ENCODE results near the gene KRR1.
"Not testable (repeated sequence)": the region's sequence is repeated elsewhere in the genome, so short reads cannot be mapped to it uniquely, and the experiment has no call there.

The KRR1 gene

DNA sequence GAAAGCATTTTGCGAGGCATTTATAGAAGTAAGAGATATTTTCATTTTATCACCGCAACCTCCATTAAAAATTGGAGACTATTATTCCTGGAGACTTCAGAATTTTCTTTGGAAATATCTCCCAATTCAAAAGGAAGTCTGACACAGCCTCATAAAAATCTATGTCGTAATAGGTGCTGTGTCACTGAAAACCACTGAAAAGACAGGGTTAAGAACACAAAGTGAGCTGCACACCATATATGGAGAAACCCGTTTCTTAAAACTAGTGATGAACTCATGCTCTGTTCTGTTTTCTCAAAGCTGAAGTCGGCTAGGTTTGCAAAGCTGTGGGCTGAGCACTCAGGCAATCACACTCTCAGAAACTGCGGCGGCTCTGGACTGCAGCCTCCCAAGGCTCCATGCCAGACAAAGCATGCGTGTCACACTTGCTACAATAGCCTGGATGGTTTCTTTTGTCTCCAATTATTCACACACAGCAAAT lies 30.9 kb downstream of the KRR1 start, which contains the start of gene GLIPR1:
GLIPR1 (plus strand) TSS at position 287 of the 481 bp plus-strand sequence; CDS start at position 413, 126 bp downstream.
- Histone ChIP-seq H3K9me3 (ENCODE audit: control insufficient read depth in 2 of 2, low read length in 2 of 2) (no peaks in the 10 kb centered on the region), H3K27ac (ENCODE audit: low read depth in 2 of 2, low read length in 2 of 2) (peak within 1 kb of the TSS; percentile 72 to 80), H3K27me3 (ENCODE audit: control insufficient read depth in 2 of 2, insufficient read depth in 2 of 2, low read length in 2 of 2) (no peaks in the 10 kb centered on the region), H3K9ac (ENCODE audit: low read depth in 1 of 2, low read length in 2 of 2) (peak within 1 kb of the TSS; percentile 26 to 64), H3K4me1 (ENCODE audit: control insufficient read depth in 2 of 2, insufficient read depth in 2 of 2, low read length in 2 of 2) (peaks cover 0 to 6% of the 10 kb centered on the region in 2 donors), H3K4me3 (ENCODE audit: low read length in 2 of 2) (peak within 1 kb of the TSS; percentile 65 to 74), H3K36me3 (ENCODE audit: control insufficient read depth in 2 of 2, insufficient read depth in 2 of 2, low read length in 2 of 2) (no peaks in the 10 kb centered on the region)

DNA sequence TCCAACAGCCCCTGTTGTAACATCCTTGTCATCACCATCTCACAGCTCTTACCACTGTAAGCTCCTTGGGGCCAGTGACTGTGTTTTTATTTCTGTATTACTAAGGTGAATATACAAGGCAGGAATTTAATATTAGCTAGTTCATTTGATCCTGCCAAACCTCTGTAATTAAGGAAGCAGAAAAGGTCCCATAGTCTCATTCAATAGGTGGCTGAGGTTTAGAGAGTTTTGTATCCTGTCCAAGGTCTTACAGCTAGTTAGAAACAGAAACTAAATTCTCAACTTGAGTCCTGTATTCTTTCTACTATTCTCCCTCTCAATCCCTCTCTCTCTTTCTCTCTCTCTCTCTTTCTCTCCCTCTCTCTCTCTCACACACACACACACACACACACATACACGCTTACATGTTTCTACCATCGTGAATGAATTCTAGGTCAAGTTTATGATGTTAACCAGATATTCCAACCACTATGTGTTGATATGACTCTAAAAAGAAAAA lies 31.4 kb downstream of the KRR1 start:
- no peaks in the 10 kb centered on the region for H3K9me3 ChIP-seq (ENCODE audit: control insufficient read depth in 2 of 2, low read length in 2 of 2)
- no peaks in the 10 kb centered on the region for H3K27me3 ChIP-seq (ENCODE audit: control insufficient read depth in 2 of 2, insufficient read depth in 2 of 2, low read length in 2 of 2)
- peak overlapping the region in 1 of 2 donors; percentile 74 for H3K4me3 ChIP-seq (ENCODE audit: low read length in 2 of 2)
- H3K36me3 ChIP-seq (ENCODE audit: control insufficient read depth in 2 of 2, insufficient read depth in 2 of 2, low read length in 2 of 2) = no peaks in the 10 kb centered on the region
- peak overlapping the region; percentile 72 to 80 for H3K27ac ChIP-seq (ENCODE audit: low read depth in 2 of 2, low read length in 2 of 2)
- peaks cover 0 to 6% of the 10 kb centered on the region in 2 donors for H3K4me1 ChIP-seq (ENCODE audit: control insufficient read depth in 2 of 2, insufficient read depth in 2 of 2, low read length in 2 of 2)
- peak overlapping the region in 1 of 2 donors; percentile 48 for H3K9ac ChIP-seq (ENCODE audit: low read depth in 1 of 2, low read length in 2 of 2)

DNA sequence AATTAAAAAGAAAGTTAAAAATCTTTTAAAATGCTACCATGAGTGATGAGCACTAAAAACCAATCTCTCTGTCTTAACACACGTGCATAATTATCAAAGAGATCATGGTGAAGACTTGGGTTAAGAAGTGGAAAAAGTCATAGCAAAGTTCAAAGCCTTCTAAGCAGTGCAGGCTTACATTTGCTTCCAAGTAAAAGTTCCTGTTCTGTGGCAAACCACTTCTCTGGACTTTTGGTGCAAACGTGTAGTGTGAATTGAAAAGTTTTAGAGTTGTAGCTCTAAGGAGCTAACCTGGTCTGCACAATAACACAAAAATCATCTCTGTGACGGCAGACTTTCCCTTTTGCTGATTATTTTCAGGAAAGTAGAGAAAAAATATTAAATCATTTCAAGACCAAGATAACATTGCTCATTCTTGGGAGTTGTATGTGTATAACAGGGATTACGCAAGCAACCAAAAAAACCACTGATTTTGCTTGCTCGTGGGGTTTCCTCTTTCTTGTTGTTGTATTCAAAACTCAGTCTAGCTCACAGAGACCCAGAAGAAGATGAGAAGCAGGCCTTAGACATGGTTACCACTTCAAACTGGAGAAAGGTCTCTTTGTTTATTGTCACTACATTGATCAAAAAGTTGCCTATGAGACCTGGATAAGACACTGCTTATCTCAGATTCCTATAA lies 33.2 kb downstream of the KRR1 start:
- peak overlapping the region; percentile 13 to 30 for H3K27ac ChIP-seq (ENCODE audit: low read depth in 2 of 2, low read length in 2 of 2)

DNA sequence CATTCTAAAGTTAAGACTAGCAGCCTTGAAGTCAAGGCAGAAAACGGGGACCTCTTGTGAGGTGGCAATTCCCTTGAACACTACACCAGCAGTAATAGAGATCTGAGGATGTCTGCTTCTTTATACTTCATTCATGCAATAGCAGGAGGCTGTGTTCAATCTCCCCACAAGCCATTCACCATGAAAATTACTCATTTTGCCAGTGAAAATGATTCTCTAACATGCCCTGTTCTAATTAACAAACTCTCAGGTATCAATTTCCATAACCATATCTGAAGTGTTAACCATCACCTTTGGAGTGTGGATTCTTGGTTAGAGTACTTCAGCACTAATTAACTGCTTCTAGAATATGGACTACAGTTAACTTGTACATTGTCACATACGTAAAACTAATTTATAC lies 34.3 kb downstream of the KRR1 start:
- Histone ChIP-seq H3K4me3 (ENCODE audit: low read length in 2 of 2) (no peak overlapping the region), H3K9ac (ENCODE audit: low read depth in 1 of 2, low read length in 2 of 2) (no peak overlapping the region), H3K27ac (ENCODE audit: low read depth in 2 of 2, low read length in 2 of 2) (no peak overlapping the region), H3K4me1 (ENCODE audit: control insufficient read depth in 2 of 2, insufficient read depth in 2 of 2, low read length in 2 of 2) (peaks cover 0 to 6% of the 10 kb centered on the region in 2 donors), H3K9me3 (ENCODE audit: control insufficient read depth in 2 of 2, low read length in 2 of 2) (no peaks in the 10 kb centered on the region), H3K36me3 (ENCODE audit: control insufficient read depth in 2 of 2, insufficient read depth in 2 of 2, low read length in 2 of 2) (no peaks in the 10 kb centered on the region), H3K27me3 (ENCODE audit: control insufficient read depth in 2 of 2, insufficient read depth in 2 of 2, low read length in 2 of 2) (no peaks in the 10 kb centered on the region)

More for the DNA sequence above, 33.2 kb downstream of the KRR1 start:
- H3K36me3 ChIP-seq (ENCODE audit: control insufficient read depth in 2 of 2, insufficient read depth in 2 of 2, low read length in 2 of 2) = no peaks in the 10 kb centered on the region
- H3K4me1 ChIP-seq (ENCODE audit: control insufficient read depth in 2 of 2, insufficient read depth in 2 of 2, low read length in 2 of 2) = peaks cover 0 to 6% of the 10 kb centered on the region in 2 donors
- H3K27me3 ChIP-seq (ENCODE audit: control insufficient read depth in 2 of 2, insufficient read depth in 2 of 2, low read length in 2 of 2) = no peaks in the 10 kb centered on the region
- no peak overlapping the region for H3K4me3 ChIP-seq (ENCODE audit: low read length in 2 of 2)
- H3K9ac ChIP-seq (ENCODE audit: low read depth in 1 of 2, low read length in 2 of 2) = no peak overlapping the region
- no peaks in the 10 kb centered on the region for H3K9me3 ChIP-seq (ENCODE audit: control insufficient read depth in 2 of 2, low read length in 2 of 2)

DNA sequence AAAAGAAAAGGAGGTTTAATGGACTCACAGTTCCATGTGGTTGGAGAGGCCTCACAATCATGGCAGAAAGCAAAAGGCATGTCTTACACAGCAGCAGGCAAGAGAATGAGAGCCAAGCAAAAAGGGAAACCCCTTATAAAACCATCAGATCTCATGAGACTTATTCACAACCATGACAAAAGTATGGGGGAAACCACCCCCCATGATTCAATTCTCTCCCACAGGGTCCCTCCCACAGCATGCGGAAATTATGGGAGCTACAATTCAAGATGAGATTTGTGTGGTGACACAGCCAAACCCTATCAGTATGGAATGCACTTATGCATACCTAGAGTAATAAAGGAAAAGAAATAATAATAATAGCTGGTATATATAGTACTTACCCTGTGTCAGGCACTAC lies 35.3 kb downstream of the KRR1 start:
- no peaks in the 10 kb centered on the region for H3K36me3 ChIP-seq (ENCODE audit: control insufficient read depth in 2 of 2, insufficient read depth in 2 of 2, low read length in 2 of 2)
- no peak overlapping the region for H3K27ac ChIP-seq (ENCODE audit: low read depth in 2 of 2, low read length in 2 of 2)
- H3K9ac ChIP-seq (ENCODE audit: low read depth in 1 of 2, low read length in 2 of 2) = no peak overlapping the region
- no peak overlapping the region for H3K4me3 ChIP-seq (ENCODE audit: low read length in 2 of 2)
- H3K27me3 ChIP-seq (ENCODE audit: control insufficient read depth in 2 of 2, insufficient read depth in 2 of 2, low read length in 2 of 2) = no peaks in the 10 kb centered on the region
- H3K4me1 ChIP-seq (ENCODE audit: control insufficient read depth in 2 of 2, insufficient read depth in 2 of 2, low read length in 2 of 2) = peaks cover 0 to 2% of the 10 kb centered on the region in 2 donors
- H3K9me3 ChIP-seq (ENCODE audit: control insufficient read depth in 2 of 2, low read length in 2 of 2) = no peaks in the 10 kb centered on the region

DNA sequence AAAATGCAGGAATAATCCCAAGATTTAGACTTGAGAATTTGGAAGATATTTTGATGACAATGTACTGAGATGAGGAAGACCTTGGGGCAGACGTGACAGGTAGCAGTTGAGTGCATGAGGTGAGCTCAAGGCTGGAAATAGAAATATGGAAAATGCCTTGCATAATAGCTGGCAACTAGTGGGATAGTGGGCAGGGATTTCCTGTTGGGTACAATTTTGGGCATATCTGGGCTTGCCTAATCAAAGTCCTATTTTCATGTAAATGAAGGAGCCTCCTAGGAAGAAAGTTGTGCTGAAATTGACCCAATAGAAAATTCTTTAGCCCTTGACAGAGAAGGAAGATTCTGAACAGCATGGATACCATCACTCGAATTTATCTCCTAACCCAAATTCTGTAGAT lies 37.3 kb downstream of the KRR1 start:
- Histone ChIP-seq H3K27me3 (ENCODE audit: control insufficient read depth in 2 of 2, insufficient read depth in 2 of 2, low read length in 2 of 2) (no peaks in the 10 kb centered on the region), H3K27ac (ENCODE audit: low read depth in 2 of 2, low read length in 2 of 2) (no peak overlapping the region), H3K36me3 (ENCODE audit: control insufficient read depth in 2 of 2, insufficient read depth in 2 of 2, low read length in 2 of 2) (no peaks in the 10 kb centered on the region), H3K4me1 (ENCODE audit: control insufficient read depth in 2 of 2, insufficient read depth in 2 of 2, low read length in 2 of 2) (peaks cover 0 to 1% of the 10 kb centered on the region in 2 donors), H3K9ac (ENCODE audit: low read depth in 1 of 2, low read length in 2 of 2) (no peak overlapping the region), H3K4me3 (ENCODE audit: low read length in 2 of 2) (no peak overlapping the region), H3K9me3 (ENCODE audit: control insufficient read depth in 2 of 2, low read length in 2 of 2) (no peaks in the 10 kb centered on the region)

DNA sequence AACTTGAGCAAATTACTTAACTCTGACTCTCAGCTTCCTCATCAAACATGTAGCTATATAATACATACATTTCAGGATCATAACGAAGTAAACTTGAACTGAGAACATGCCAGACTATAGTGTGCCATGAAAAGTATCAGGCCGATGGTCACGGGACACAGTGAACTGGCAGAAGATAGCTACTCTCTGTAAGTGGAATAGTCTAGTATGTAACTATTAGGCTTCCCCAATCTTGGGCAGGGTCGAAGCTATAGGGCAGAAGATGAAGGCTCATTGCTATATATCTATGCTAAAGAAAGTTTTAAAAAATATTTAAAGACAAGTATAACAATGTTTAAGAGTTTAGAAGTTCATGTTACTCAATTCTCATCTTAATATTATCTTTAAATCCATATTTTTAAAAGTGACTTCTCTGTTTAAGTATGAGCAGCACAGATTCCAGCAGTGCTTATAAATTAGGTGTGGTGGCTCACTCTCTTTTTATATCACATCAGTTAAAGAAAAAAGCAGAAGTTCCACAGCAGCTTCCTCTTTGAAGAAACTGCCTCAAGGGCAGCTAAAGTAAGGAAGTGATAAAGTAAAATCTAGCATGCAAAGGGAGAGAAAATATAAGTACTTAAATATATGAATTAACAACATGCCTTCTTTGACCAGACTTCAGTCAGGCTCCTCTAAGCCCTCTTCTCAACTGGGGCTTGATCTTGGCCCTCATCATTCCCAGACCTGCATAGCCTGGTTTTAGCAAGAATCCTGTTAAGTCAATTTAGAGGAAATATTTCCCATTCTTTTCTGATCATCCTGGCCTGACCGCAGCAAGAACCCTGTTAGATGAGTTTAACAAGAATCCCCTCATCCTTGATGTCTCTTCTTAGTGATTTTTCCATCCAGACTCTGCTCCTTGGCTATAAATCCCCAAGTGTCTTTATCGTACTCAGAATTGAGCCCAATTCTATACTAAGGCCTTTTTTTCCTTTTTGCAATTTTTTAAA lies 39.2 kb downstream of the KRR1 start:
- Histone ChIP-seq H3K27ac (ENCODE audit: low read depth in 2 of 2, low read length in 2 of 2) (no peak overlapping the region), H3K27me3 (ENCODE audit: control insufficient read depth in 2 of 2, insufficient read depth in 2 of 2, low read length in 2 of 2) (no peaks in the 10 kb centered on the region), H3K9me3 (ENCODE audit: control insufficient read depth in 2 of 2, low read length in 2 of 2) (no peaks in the 10 kb centered on the region), H3K36me3 (ENCODE audit: control insufficient read depth in 2 of 2, insufficient read depth in 2 of 2, low read length in 2 of 2) (no peaks in the 10 kb centered on the region), H3K4me1 (ENCODE audit: control insufficient read depth in 2 of 2, insufficient read depth in 2 of 2, low read length in 2 of 2) (no peaks in the 10 kb centered on the region), H3K9ac (ENCODE audit: low read depth in 1 of 2, low read length in 2 of 2) (no peak overlapping the region), H3K4me3 (ENCODE audit: low read length in 2 of 2) (no peak overlapping the region)

DNA sequence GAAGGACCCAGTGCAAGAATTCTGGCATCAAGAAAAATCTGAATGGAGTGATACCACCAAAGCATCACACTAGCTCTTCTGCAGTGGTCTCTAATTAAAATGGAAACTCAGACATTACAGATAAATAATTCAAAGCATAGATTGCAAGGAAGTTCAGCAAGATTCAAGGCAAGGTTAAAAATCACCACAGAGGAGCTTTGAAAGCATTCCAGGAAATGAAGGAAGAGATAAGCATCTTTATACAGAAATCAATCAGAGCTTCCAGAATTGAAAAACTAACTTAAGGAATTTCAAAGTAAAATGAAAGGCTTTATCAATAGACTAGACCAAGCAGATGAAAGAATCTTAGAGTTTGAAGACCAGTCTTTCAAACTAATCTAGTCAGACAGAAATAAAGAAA lies 51.2 kb downstream of the KRR1 start:
- H3K36me3 ChIP-seq (ENCODE audit: control insufficient read depth in 2 of 2, insufficient read depth in 2 of 2, low read length in 2 of 2) = no peaks in the 10 kb centered on the region
- no peaks in the 10 kb centered on the region for H3K27me3 ChIP-seq (ENCODE audit: control insufficient read depth in 2 of 2, insufficient read depth in 2 of 2, low read length in 2 of 2)
- H3K4me3 ChIP-seq (ENCODE audit: low read length in 2 of 2) = no peak overlapping the region
- H3K9ac ChIP-seq (ENCODE audit: low read depth in 1 of 2, low read length in 2 of 2) = no peak overlapping the region
- no peak overlapping the region for H3K27ac ChIP-seq (ENCODE audit: low read depth in 2 of 2, low read length in 2 of 2)
- no peaks in the 10 kb centered on the region for H3K9me3 ChIP-seq (ENCODE audit: control insufficient read depth in 2 of 2, low read length in 2 of 2)
- H3K4me1 ChIP-seq (ENCODE audit: control insufficient read depth in 2 of 2, insufficient read depth in 2 of 2, low read length in 2 of 2) = no peaks in the 10 kb centered on the region

DNA sequence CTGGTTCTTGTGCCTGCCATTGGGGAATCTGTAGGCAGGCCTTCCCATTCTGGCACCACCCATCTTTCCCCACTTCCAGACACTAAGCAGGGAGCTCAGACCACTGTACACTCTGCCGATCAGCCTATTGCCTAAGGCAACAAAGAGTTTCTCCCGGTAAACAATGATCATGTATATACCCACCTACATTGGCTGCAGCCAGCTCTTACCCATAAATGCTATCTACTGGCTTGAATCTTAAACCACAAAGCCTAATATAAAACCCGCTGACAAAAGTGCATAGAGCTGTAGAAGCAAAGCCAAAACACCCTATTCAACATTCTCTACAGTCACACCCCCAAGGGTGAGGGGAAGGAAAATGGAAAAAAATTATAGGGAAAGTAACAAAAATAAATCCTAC lies 51.7 kb downstream of the KRR1 start:
- H3K4me3 ChIP-seq (ENCODE audit: low read length in 2 of 2) = no peak overlapping the region
- H3K4me1 ChIP-seq (ENCODE audit: control insufficient read depth in 2 of 2, insufficient read depth in 2 of 2, low read length in 2 of 2) = no peaks in the 10 kb centered on the region
- no peaks in the 10 kb centered on the region for H3K27me3 ChIP-seq (ENCODE audit: control insufficient read depth in 2 of 2, insufficient read depth in 2 of 2, low read length in 2 of 2)
- no peak overlapping the region for H3K9ac ChIP-seq (ENCODE audit: low read depth in 1 of 2, low read length in 2 of 2)
- H3K9me3 ChIP-seq (ENCODE audit: control insufficient read depth in 2 of 2, low read length in 2 of 2) = no peaks in the 10 kb centered on the region
- H3K27ac ChIP-seq (ENCODE audit: low read depth in 2 of 2, low read length in 2 of 2) = no peak overlapping the region
- no peaks in the 10 kb centered on the region for H3K36me3 ChIP-seq (ENCODE audit: control insufficient read depth in 2 of 2, insufficient read depth in 2 of 2, low read length in 2 of 2)

DNA sequence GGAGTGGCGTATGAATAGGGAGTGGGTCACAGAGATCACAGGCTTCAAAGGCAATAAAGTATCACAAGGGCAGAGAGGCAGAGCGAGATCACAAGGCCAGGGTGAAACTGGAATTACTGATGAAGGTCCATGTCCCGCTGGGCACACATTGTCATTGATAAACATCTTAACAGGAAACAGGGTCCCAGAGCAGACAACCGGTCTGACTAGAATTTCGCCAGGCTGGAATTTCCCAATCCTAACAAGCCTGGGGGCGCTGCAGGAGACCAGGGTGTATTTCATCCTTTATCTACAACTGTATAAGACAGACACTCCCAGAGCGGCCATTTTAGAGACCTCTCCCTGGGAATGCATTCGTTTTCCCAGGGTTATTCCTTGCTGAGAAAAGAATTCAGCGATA lies 53.5 kb downstream of the KRR1 start:
- not testable (repeated sequence) for H3K9me3 ChIP-seq (ENCODE audit: control insufficient read depth in 2 of 2, low read length in 2 of 2); H3K9ac ChIP-seq (ENCODE audit: low read depth in 1 of 2, low read length in 2 of 2); H3K4me1 ChIP-seq (ENCODE audit: control insufficient read depth in 2 of 2, insufficient read depth in 2 of 2, low read length in 2 of 2); H3K27me3 ChIP-seq (ENCODE audit: control insufficient read depth in 2 of 2, insufficient read depth in 2 of 2, low read length in 2 of 2); H3K4me3 ChIP-seq (ENCODE audit: low read length in 2 of 2); H3K27ac ChIP-seq (ENCODE audit: low read depth in 2 of 2, low read length in 2 of 2); H3K36me3 ChIP-seq (ENCODE audit: control insufficient read depth in 2 of 2, insufficient read depth in 2 of 2, low read length in 2 of 2)
